HG03575 (cell line): ENCODE results near the gene HPSE2.

Experiments used
- ATAC-seq: cut with Tn5 transposase; IDR thresholded peaks from one replicate; pipeline ENCODE4 v1.9.1; 2021; ENCODE audit not compliant: unreplicated experiment, insufficient number of reproducible peaks, low FRiP score; ENCODE audit errors: extremely low read depth

HPSE2 gene

DNA sequence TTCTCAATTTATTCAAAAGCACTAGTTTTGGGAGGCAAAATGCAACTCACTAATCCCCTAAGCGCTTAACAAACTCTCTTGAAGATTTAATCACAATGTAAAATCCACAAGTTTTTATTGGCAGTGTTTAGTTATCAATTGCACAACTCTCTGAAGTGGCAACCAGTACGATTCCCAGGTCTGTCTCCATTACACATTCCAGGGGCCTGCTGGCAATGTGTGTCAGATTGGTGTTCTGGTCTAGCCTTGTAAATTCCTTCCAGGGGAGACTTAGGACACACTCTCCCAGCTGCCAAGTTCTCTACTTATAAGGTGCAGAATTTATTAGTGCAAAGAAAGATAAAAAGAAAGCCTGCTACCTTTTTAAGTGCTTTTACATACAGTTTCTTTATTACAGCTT lies 624.2 kb downstream of the HPSE2 start:
- no peak for ATAC-seq

DNA sequence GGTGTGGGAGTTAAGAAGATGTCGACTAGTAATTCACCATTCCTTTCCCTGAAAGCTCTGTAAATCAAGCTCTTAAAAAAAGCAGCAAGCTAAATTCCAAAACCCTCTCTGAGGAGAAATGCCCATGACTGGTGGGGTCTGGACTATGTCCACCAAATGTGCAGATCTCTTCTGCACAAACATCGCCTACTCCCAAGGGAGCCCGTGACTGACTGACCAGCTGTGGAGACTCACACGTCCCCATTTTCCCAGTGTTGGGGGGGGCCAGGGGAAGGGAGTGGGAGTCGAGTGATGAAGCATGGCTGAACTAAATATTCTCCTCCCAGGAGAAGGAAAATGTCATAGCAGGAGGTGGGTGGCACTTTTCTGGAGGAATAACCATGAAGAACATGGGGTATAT lies 624.8 kb downstream of the HPSE2 start:
- ATAC-seq: no peak

DNA sequence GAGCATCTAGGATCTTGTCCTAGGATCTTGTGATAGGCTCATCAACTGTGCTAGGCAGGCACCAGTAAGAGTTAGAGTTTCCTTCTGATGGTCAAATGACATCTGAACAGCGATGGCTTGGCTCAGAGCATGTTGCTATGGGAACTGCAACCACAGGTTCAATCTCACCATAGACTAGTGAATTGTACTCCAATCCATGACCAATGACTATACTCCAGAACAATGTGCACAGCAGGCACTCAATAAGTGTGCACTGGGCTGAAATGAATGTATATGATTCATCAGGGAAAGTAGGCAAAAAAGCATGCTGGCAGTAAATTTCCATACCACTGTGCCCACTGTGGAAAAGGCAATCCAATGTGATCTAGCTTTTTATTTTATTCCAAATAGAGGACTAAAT lies 625.4 kb downstream of the HPSE2 start:
- ATAC-seq: no peak

GRCh38 chr10:98609265-98609664 lies 626.4 kb downstream of the HPSE2 start:
- no peak for ATAC-seq

DNA sequence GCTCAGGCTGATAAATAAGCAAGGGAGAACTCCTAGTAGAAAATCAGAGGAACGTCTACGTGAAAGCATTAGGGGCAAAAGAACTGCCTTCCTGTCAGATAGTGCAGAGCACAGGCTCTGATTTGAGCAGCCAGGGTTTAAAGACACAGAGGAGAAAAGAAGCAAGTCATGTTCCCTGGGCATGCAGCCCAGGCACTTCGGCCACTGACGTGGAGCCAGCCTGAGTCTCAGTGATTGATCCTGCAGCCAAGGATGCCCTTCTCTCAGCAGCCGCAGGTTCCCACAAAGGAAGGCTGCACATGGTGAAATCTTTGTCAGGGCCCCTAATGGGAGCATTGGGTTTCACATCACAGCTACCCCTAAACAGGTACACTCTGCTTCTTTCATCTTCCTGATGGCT lies 627.2 kb downstream of the HPSE2 start:
- no peak for ATAC-seq

DNA sequence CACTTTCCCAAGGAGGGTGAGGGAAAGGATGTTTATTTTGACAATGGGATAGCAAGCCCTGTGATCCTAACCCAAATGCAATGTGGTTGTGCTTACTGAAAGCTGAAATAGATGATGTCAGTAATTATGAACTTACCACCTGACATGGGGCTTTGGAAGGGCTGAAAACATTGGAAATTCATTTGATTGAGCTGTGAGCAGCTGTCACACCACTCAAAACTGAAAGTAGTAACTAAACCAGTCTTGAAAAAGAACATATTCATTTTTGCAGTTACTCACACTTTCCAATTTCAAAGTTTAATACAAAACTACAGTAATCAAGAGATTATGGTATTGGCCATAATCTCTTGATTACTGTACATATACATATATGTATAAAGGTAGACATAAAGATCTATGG lies 633.4 kb downstream of the HPSE2 start:
- no peak for ATAC-seq

- no peak for ATAC-seq
Measured at GRCh38 chr10:98599032-98599610, 636.5 kb downstream of the HPSE2 start.

- ATAC-seq: no peak
Measured at GRCh38 chr10:98596404-98596803, 639.2 kb downstream of the HPSE2 start.

GRCh38 chr10:98589691-98590090 lies 646.0 kb downstream of the HPSE2 start:
- no peak for ATAC-seq

- no peak for ATAC-seq
Measured at GRCh38 chr10:98589007-98589406, 646.6 kb downstream of the HPSE2 start.

DNA sequence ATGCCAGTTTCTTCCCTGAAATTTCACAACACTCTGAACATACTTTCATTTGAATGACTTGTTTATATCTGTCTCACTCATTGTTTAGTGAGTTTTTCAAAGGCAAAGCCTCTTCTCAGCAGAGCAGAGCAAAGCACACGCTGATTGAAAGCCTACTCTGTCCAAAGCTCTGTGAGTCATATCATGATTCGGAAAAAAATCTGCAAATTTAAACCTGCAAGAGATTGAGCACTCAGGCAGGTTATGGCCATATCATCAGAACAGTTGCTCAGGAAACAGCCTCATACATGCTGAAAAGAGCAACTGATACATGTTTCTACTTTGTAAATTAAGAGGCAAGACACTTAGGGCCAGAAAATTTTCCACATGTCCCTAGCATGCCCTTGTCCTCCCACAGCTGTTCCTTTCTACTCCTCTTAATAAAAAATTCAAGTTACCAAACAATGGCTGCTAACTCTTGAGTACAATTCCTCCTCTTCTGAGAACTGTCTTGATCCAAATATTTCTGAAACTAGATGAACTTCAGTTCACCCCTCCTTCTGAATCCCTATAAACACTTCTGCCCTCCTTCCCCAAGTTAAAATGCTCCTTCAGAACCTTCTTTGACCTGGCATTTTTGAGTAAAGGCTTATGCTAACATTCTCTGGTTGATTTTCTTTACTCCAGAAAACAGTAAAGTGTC lies 648.4 kb downstream of the HPSE2 start:
- ATAC-seq: no peak

- no peak for ATAC-seq
Measured at GRCh38 chr10:98586096-98586495, 649.6 kb downstream of the HPSE2 start.

GRCh38 chr10:98582363-98582762 lies 653.3 kb downstream of the HPSE2 start:
- no peak for ATAC-seq

DNA sequence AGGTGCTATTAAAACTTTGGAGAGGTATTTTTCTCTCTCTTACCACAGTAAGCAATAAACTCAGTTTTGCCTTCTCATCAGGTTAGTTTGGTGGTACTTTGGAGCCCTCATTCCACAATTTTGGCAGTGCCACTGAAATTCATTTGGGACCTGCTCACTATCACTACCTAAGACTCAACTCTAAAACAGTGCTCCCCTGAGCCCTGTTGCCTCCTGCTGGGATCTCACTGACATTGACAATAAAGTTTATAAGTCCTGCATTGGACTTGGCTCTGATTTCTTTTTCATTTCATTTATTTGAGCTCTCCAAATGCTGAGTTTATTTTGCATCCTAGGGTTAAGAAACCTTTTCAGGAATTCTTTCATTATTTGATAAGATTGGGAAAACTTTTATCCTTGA lies 658.1 kb downstream of the HPSE2 start:
- ATAC-seq: no peak

DNA sequence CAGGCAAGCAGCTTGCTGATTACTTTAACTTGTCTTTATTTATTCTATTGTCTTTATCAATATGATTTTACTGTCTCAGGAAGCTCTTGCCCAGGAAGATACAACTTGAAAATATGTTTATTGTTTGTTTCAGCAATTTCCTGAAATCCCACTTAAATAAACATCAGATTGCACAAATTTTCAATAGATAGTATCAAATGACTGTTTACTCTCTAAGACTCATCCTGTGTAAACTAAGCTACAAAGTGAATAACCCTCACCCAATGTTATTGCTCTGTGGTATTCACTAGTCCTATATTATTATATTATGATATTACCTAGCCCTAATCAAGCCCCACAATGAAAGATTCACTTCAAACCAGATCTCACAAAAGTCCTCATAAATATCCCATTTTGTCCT lies 658.5 kb downstream of the HPSE2 start:
- ATAC-seq: no peak

DNA sequence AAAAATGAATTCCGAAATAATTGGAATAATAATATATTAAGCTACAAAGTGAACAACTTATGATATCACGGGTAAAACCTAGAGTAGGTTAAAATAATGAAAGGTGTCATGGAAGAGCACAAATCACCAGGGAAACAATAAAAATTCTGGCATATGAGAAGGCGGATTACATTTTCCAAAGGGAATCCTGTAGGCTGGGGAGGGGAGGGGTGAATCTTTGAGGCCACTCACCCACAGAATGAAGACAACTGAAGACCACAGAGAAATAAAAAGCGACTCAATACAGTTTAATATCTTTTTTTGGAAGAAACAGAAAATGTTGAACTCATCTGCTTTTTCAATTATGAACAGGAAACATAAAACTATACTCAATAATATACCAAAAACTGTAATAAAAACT lies 659.6 kb downstream of the HPSE2 start:
- no peak for ATAC-seq

DNA sequence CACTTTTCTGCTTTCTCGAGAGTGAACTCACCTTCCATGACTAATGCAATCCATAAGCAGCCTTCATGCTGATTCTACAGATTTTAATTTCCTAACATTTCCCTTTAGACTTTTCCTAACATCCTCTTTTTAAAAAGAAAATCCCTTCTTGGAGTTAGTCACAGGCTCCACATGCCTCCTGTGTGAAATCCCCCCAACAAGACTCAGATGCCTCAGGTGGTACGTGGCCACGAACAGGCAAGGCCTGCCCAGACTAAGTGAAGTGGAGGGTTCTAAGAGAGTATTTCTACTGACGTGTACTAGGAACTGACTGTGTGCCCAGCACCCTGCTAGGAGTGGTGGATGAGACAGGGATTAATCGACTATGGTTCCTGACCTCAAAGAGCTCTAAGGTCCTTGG lies 663.1 kb downstream of the HPSE2 start:
- ATAC-seq: no peak

DNA sequence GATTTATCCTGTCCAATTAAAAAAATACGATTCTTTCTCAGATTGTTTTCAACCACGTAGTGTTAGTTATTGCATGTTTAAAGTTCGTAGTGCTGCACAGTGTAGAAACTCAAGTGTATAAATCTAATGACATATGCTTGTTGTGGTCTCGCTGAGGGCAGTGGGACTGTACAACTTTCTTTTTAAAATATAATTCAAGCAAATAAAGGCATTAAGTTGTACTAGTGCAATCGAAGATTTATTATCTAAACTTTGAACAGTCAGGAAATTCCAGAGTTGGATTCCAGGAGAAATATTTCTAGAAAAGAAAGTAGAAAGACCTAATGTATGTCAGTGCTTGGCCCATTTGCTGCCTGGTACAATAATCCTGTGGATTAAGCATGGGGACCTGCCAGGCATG lies 664.8 kb downstream of the HPSE2 start:
- no peak for ATAC-seq

- ATAC-seq: no peak
Measured at GRCh38 chr10:98569853-98570252, 665.8 kb downstream of the HPSE2 start.

- ATAC-seq: no peak
Measured at GRCh38 chr10:98568551-98568950, 667.1 kb downstream of the HPSE2 start.
